HT-29 (cell line): ENCODE data around the gene DDAH2. TPM values are rescaled to one million over a fixed set of nuclear protein-coding genes. Genes with fewer than 3 reads are reported as not detected.

Experiments used
- DNase-seq: peaks from one replicate; pipeline ENCODE4 v3.0.0-alpha.2; 2015; ENCODE audit warnings: low spot score
- small RNA-seq: library from RNA; depleted of rRNA; stranded (forward); fragments of <200 nt; gene quantifications from one replicate; pipeline ENCODE3, GENCODE V24; 2014
- total RNA-seq: library from RNA; depleted of rRNA; stranded (reverse); fragments of >200 nt; shearing (Covaris generic); gene quantifications from 2 replicates; pipeline ENCODE4 v1.2.3, GENCODE V29; 2014; rRNA removed

DDAH2 gene
- total RNA-seq, 1 experiment from 2014 or later: 116 TPM

DNA sequence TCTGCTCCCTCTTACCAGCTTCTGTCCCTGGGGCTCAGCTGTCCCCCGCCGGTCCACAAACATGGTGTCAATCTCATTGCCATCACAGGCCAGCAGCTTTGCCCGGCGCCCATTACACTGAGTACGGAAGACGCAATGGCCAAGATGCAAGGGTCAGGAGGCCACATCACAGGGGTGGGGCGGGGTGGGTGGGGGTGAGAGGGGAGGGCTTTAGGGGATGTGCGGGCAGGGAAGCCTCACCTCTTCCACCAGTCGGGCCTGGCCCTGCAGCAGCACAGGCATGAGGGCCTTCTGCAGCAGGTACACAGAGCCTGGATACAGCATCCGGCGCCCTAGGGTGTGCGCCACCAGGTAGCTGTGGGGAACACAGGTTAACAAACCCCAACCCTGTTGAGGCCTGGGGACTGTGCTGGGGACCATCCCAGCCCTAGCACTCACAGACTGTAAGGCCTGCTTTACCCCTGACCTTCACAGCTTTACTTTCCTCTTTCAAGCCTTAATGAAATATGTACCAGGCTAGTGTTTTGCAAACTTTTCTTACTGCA, 37.5 kb downstream of the DDAH2 start:
- DNase-seq: no peak

DNA sequence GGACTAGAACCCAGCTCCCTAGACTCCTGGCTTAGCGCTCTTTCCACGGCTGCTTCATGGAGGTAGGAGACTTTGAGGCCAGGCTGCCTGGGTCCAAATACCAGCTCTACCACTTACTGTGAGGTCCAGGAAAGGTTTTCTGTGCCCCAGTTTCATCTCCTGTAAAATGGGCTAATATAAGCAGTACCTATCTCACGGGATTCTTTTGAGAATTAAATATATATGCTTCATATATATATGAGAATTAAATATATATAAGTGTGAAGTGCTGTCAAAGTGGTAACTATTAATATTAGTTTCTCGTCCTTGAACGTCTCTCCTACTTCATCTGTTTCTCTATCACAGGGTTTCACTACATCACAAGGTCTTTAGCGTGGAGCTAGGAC, 38.0 kb downstream of the DDAH2 start:
- no peak for DNase-seq

DNA sequence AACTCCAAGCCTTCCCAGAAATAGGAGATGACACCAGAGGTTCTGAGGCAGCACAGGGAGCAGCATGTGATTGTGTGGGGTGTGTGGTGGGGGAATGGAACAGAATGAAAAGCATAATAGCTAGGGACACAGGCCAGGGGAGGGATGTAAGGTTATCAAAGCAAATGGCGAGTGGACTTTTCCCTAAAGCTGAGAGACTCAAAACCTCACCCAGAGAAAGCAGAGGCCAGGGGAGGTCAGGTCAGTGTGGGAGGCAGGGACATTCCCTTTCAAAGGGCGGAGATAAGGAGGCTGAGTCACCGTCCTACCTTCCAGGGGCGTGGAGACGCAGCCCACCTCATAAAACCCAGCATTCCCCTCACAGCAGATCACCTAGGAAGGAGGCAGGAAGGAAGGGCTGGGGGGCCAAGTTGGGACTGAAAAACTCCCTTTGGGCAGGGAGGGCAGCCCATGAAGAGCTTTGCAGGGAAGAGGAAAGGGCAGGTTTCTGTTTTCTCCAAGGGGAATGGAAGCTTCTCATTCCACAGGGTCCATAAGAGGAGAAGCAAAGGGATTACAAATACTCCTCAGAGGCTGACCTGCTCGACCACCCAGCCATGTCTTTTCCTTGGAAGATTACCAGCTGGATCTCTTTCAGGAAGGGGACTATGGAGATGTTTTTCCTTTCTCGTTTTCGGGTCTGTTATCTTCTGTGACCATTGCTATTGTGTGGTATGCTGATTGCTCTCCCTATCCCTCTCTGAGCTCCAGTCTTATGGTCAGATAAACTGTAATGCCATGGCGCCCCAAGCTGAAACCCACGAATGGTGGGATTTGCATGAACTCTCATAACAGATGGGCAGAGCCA, 38.6 kb downstream of the DDAH2 start:
- DNase-seq: peak; percentile 39

DNA sequence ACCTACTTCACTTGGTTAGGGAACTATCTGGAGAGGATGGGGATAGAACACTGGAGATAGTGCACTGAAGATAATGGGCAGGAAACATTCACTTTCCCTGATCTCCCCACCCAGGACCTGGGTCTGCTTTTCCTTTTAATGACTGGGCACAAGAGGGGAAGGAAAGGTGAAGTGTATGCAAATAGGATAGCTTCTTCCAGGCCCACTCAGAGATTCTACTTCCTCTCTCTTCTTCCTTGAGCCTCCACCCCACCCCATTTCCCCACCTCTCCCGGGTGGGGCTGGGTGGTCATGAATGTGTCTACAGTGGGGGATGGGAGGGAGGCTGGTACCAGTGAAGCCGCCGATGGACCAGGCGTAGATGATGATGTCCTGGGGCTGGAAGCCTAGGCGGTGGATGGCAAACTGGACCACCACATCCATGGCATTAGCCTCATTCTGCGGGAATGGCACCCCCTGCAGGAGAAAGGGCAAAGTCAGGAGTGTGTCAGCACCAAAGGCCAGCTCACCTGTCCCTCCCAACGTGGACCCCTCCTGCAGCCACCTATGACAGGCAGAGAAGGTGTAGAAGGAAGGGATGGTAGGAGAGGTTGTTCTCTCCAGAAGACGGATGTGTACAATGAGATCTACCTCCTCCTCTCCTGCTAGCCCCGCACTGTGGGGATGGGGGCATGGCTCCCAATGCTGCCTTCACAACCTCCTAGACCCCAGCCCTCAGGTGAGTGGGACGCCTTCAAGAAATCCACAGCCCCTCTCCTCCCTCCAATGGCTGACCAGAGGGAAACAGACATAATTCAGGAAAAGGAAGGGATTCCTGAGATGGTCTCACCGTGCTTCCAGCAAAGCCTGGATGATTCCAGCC, 39.6 kb downstream of the DDAH2 start:
- DNase-seq: no peak

DNA sequence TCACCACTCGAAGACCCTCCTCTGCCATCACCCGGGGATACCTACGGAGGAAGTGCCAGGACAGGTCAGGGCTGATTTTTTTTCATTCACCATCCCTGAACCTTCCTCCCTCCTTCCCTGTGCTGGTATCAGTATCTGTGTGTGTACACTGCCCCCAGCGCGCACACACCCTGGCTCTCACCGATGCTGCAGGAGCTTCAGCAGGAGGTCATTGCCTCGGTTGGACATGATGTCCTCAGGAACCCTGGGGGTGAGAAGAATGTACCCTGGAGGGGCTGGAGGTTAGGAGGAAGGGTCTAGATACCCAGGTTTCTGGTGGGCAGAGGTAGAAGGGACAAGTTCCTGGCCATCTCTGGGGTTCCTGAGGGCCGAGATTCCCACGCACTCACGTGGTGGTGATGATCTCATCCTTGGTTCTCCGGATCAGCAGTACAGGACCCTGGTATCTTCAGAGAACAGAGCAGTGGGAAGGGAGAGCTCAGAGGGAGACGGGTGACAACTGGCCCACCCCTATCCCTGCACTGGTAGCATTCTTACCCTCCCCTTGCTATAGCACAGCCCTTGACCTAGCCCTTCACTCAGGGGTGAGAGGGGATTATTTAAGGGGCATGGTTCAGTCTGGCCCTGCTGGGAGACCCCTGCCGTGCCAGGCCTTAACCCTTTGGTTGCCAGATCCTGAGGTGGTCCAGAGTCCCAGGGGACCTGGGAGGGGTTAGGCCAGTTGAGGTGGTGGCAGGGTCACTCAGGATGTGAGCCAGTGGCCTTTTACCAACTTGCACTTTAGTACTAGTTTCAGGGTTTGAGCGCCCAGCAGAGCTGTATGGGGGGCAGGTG, 41.0 kb downstream of the DDAH2 start:
- no peak for DNase-seq

DNA sequence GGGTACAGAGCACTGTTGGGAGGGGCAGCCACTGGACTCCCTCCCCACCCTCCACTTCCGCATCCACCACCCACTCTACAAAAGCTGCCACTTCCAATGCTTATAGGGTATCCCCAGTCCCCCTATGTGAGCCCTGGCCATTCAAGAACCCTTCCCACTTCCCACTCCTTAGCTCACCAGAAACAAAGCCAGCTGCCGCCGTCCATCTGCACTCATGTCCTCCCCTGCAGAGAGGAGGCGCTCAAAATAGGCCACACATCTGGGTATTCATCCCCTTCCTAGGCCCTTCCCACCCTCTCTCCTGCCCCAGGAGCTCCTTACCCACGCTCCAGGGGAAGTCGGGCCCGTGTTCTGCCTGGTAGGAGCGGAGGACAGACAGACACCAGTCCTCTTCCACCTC, 41.8 kb downstream of the DDAH2 start:
- no peak for DNase-seq

DNA sequence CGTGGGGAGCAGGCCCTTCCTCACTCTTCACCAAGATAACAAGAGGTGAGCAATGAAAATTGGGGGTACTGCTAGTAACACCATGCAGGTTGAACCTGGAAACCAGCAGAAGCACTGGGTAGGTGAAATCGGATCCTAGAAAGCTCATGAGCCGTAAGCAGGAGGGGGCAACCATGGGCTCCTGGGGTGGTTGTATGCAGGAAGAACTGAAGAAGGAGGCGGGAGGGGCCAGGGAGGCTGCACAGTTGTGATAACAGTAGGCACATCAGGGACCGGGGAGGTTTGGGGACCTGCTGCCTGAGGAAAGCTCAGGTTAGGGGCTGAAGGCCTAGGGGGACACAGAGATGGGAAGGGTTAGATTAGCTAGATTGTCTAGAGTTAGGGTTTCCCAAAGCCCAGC, 42.6 kb downstream of the DDAH2 start:
- DNase-seq: no peak

DNA sequence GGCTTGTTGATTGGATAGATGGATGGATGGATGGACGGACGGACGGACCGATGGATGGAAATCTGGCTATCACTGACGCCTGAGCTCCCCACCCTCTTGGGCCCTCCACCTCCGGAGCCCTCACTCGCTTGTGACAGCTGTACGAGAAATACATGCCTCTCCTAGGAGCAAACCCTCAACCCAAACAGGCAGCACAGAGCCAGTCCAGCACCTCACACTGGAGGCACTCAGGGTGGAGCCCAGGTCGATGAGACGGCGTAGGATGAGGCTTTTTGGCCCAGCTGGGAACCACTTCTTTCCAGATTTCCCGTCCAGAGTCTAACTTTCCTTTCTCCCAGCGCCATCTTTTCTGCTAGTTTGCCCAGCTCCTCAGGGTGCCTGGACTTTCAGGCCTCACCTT, 45.5 kb downstream of the DDAH2 start:
- no peak for DNase-seq

DNA sequence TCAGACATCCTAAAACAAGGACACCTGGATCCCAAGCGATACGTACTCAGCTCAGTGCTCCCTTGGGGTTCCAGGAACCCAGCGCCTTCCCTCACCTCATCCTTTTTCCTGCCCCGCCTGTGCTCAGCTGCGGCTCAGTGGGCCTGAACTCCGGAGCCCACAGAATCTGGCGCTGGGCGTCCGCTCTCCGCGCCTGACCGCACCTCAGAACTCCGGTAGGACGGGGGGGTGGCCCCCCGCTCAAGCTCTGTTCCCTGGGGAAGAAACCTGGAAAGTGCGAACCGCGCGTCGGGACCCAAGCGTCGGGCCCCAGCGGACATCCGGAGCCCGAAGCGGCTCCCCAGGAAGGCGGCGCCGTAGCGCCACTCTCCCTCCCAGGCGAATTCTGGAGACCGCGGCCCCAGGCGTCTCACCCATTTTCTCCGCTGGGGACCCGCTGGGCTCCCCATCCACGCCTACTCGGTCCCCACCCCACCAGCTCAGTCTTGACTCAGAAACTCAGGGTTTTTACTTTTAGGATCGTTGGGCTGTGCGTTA, 47.9 kb downstream of the DDAH2 start:
- DNase-seq: peak; percentile 68

DNA sequence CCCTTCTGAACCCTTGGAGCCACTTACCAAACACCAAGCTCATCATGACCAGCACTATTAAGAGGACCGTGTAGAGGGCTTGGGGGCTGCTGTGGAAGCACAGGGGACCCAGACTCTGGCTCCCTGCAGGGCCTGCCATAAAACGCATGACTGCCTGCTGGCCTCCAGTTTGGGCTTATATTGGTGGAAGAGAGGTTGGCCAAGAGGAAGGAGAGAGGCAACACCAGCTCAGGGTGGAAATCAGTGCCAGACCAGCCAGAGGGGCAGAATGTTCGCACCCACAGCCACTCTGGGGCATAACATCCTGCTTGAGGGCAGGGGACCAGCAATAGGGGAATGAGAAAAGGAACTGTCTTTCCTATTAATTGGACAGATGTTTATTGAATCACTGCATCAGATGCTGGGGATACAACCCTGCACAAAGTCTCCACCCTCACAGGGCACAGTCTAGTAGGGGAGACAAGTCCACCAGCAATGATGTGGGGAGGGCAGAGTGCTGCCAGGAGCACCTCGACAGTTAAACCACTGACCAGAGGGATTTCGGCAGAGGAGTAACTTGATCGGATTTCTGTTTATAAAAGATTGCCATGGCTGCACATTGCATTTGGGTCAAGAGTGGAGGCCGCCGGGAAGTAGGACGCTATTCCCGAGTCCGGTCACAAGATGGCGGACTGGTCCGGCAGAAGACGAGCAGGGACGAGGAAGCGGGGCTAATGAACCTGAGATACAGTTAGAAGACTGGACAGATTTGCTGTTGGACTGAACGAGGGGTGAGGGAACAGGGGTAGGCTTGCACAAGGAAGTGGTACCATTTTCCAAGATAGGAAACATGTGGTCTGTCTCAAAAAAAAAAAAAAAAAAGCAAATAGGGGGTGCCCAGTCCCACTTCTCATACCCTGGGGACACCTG, 48.6 kb downstream of the DDAH2 start, which contains the start of gene LY6G5C:
Gene LY6G5C (minus strand): TSS at position 842 of the 909 bp plus-strand sequence. CDS start 694 bp downstream, at position 148.
- peak; percentile 90 for DNase-seq

DNA sequence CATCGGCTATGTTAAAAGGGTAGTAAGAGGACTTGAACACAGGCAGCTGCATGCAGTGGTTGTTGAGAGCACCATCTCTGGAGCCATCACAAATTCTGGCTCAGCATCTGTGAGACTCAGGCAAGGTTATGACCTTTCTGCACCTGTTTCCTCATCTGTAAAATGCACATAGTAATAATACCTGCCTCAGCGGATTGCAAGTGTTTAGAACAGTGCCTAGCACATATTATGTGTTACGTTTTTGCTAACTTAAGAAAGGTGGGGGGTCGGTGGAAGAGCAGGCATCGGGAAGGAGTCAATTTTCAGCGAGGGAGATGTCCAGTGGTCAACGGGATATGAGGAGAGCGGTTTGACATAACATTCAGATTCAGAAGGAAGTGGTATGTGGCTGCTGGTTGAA, 51.1 kb downstream of the DDAH2 start:
- no peak for DNase-seq

Small RNAs within 50 kb of the gene (small RNA-seq; reads per million reads assigned to genes)
- gene LY6G6D (not detected), gene MIR4646 (not detected), gene MSH5-SAPCD1 (not detected), gene RF00019 (not detected), gene RNU6-850P (not detected), gene SAPCD1 (not detected)

Other genes with a start within 250 kb of the DDAH2 start
- gene MICB, start 231.2 kb downstream of the DDAH2 start, total RNA-seq: 0.66 and 0.89 TPM in 2 replicates
- not detected in 2 replicates for gene MCCD1, start 200.3 kb downstream of the DDAH2 start, total RNA-seq
- 685 and 711 TPM in 2 replicates for gene DDX39B, start 187.3 kb downstream of the DDAH2 start, total RNA-seq
- gene ATP6V1G2, start 182.7 kb downstream of the DDAH2 start, total RNA-seq: not detected in 2 replicates
- gene NFKBIL1, start 181.7 kb downstream of the DDAH2 start, total RNA-seq: 26.4 and 29.2 TPM in 2 replicates
- not detected in 2 replicates for gene LTA, start 157.0 kb downstream of the DDAH2 start, total RNA-seq
- 0.08 TPM in 1 of 2 replicates, not detected in the other for gene TNF, start 153.7 kb downstream of the DDAH2 start, total RNA-seq
- gene LTB, start 146.9 kb downstream of the DDAH2 start, total RNA-seq: 0.13 TPM in 1 of 2 replicates, not detected in the other
- gene LST1, start 143.0 kb downstream of the DDAH2 start, total RNA-seq: not detected in 2 replicates
- gene NCR3, start 136.3 kb downstream of the DDAH2 start, total RNA-seq: not detected in 2 replicates
- not detected in 2 replicates for gene AIF1, start 114.1 kb downstream of the DDAH2 start, total RNA-seq
- gene PRRC2A, start 108.6 kb downstream of the DDAH2 start, total RNA-seq: 128 and 172 TPM in 2 replicates
- 307 and 336 TPM in 2 replicates for gene BAG6, start 76.6 kb downstream of the DDAH2 start, total RNA-seq
- 1.8 and 4.2 TPM in 2 replicates for gene APOM, start 73.4 kb downstream of the DDAH2 start, total RNA-seq
- gene C6orf47, start 68.5 kb downstream of the DDAH2 start, total RNA-seq: 24.7 and 29.1 TPM in 2 replicates
- 11.7 and 17.2 TPM in 2 replicates for gene GPANK1, start 64.3 kb downstream of the DDAH2 start, total RNA-seq
- 219 and 225 TPM in 2 replicates for gene CSNK2B, start 63.2 kb downstream of the DDAH2 start, total RNA-seq
- 3.5 and 3.6 TPM in 2 replicates for gene LY6G5B, start 59.3 kb downstream of the DDAH2 start, total RNA-seq
- 0.76 and 2.1 TPM in 2 replicates for gene LY6G5C, start 48.2 kb downstream of the DDAH2 start, total RNA-seq
- gene ABHD16A, start 26.0 kb downstream of the DDAH2 start, total RNA-seq: 32.5 and 37.9 TPM in 2 replicates
- gene LY6G6F, start 22.4 kb downstream of the DDAH2 start, total RNA-seq: not detected in 2 replicates
- not detected in 2 replicates for gene LY6G6D, start 14.0 kb downstream of the DDAH2 start, total RNA-seq
- not detected in 2 replicates for gene LY6G6C, start 7.6 kb downstream of the DDAH2 start, total RNA-seq
- gene MPIG6B, start 5.9 kb downstream of the DDAH2 start, total RNA-seq: 0.18 TPM in 1 of 2 replicates, not detected in the other
- 914 and 960 TPM in 2 replicates for gene CLIC1, start 7.2 kb upstream of the DDAH2 start, total RNA-seq
- 19.6 and 20.9 TPM in 2 replicates for gene MSH5, start 10.7 kb upstream of the DDAH2 start, total RNA-seq
- gene SAPCD1, start 33.4 kb upstream of the DDAH2 start, total RNA-seq: 6.3 and 11.6 TPM in 2 replicates
- 5.6 and 11.2 TPM in 2 replicates for gene VWA7, start 48.0 kb upstream of the DDAH2 start, total RNA-seq
- 128 and 138 TPM in 2 replicates for gene VARS1, start 66.5 kb upstream of the DDAH2 start, total RNA-seq
- 77.4 and 93.6 TPM in 2 replicates for gene LSM2, start 77.7 kb upstream of the DDAH2 start, total RNA-seq
- 0.64 and 1.3 TPM in 2 replicates for gene HSPA1L, start 86.0 kb upstream of the DDAH2 start, total RNA-seq
- 379 and 403 TPM in 2 replicates for gene HSPA1A, start 86.2 kb upstream of the DDAH2 start, total RNA-seq
- 655 TPM in 2 replicates for gene HSPA1B, start 98.4 kb upstream of the DDAH2 start, total RNA-seq
- gene NEU1, start 133.5 kb upstream of the DDAH2 start, total RNA-seq: 82.3 and 87.1 TPM in 2 replicates
- gene SLC44A4, start 149.7 kb upstream of the DDAH2 start, total RNA-seq: 101 and 124 TPM in 2 replicates
- 85.9 and 98.5 TPM in 2 replicates for gene EHMT2, start 168.4 kb upstream of the DDAH2 start, total RNA-seq
- gene ZBTB12, start 172.8 kb upstream of the DDAH2 start, total RNA-seq: 12.6 and 13.6 TPM in 2 replicates
- 0.28 and 0.91 TPM in 2 replicates for gene C2, start 198.4 kb upstream of the DDAH2 start, total RNA-seq
- 2.0 and 2.6 TPM in 2 replicates for gene CFB, start 216.8 kb upstream of the DDAH2 start, total RNA-seq
- gene NELFE, start 229.7 kb upstream of the DDAH2 start, total RNA-seq: 85.4 and 103 TPM in 2 replicates
- 62.5 and 66.2 TPM in 2 replicates for gene SKIC2, start 229.9 kb upstream of the DDAH2 start, total RNA-seq
- 54.8 and 61.6 TPM in 2 replicates for gene DXO, start 242.8 kb upstream of the DDAH2 start, total RNA-seq